CD4-positive, alpha-beta T cell (primary cell): ENCODE results near the gene BAX. TPM values are rescaled to one million over a fixed set of nuclear protein-coding genes. Genes with fewer than 3 reads are reported as not detected.

ENCODE experiments used
- ATAC-seq: fragments of 200-7000 bp; cut with Tn5 transposase; one replicate; pipeline ENCODE4 v1.10.0; 2022; ENCODE audit warnings: mild to moderate bottlenecking; ENCODE audit not compliant: poor library complexity
- CTCF ChIA-PET: fragments of 350-600 bp; sonication (Branson Sonifier 250); formaldehyde crosslinking; loops from one replicate; lab custom pipeline; 2021; ENCODE audit warnings: antibody characterized with exemption, inconsistent platforms; lab: Charles Lee
- POLR2A ChIA-PET: fragments of 350-600 bp; sonication (Branson Sonifier 250); formaldehyde crosslinking; loops from one replicate; lab custom pipeline; 2021; ENCODE audit warnings: antibody characterized with exemption, inconsistent platforms; lab: Charles Lee
- DNase-seq, 14 experiments: peaks; one replicate each; pipeline ENCODE4 v3.0.0-alpha.2; 2013 to 2020; ENCODE audit warnings: mixed read lengths in 2 of 14
- H3K27ac ChIP-seq, 2 donors: one replicate each; pipeline versions ENCODE4 v1.5.1 to v1.7.0; 2013; ENCODE audit warnings: low read length in 2 of 2, low read depth in 1 of 2, mild to moderate bottlenecking in 1 of 2
- H3K27me3 ChIP-seq, 2 experiments: 1 replicate in 1 of 2; 2 replicates in 1 of 2; pipeline versions ENCODE4 v1.6.1 to v1.7.0; 2013; ENCODE audit warnings: low read length in 2 of 2, control low read depth in 1 of 2, mild to moderate bottlenecking in 1 of 2, moderate library complexity in 1 of 2; ENCODE audit not compliant: insufficient read depth in 2 of 2, control insufficient read depth in 1 of 2
- H3K36me3 ChIP-seq: one replicate; pipeline ENCODE4 v1.6.1; 2013; ENCODE audit warnings: low read length, control low read depth; ENCODE audit not compliant: insufficient read depth
- H3K4me1 ChIP-seq: one replicate; pipeline ENCODE4 v1.6.1; 2013; ENCODE audit warnings: low read length, control low read depth; ENCODE audit not compliant: insufficient read depth
- H3K4me3 ChIP-seq: one replicate; pipeline ENCODE4 v1.5.1; 2013; ENCODE audit warnings: mild to moderate bottlenecking, low read length, moderate library complexity
- H3K9me3 ChIP-seq, 2 experiments: 1 replicate in 1 of 2; 2 replicates in 1 of 2; pipeline versions ENCODE4 v1.6.1 to v1.7.0; 2013; ENCODE audit warnings: low read length in 2 of 2, mild to moderate bottlenecking in 2 of 2, control low read depth in 1 of 2, moderate library complexity in 1 of 2; ENCODE audit not compliant: control insufficient read depth in 1 of 2, insufficient read depth in 1 of 2
- H3K27ac Mint-ChIP-seq: one replicate; pipeline ENCODE4 v1.8.0; 2020; ENCODE audit warnings: mixed read lengths
- H3K27me3 Mint-ChIP-seq: one replicate; pipeline ENCODE4 v1.8.0; 2021; ENCODE audit warnings: mixed read lengths
- H3K36me3 Mint-ChIP-seq: one replicate; pipeline ENCODE4 v1.8.0; 2021; ENCODE audit warnings: low read depth, mixed read lengths
- H3K4me1 Mint-ChIP-seq: one replicate; pipeline ENCODE4 v1.8.0; 2021; ENCODE audit warnings: low read depth, mixed read lengths
- H3K4me3 Mint-ChIP-seq: one replicate; pipeline ENCODE4 v1.8.0; 2020; ENCODE audit warnings: mild to moderate bottlenecking, mixed read lengths
- H3K9me3 Mint-ChIP-seq: one replicate; pipeline ENCODE4 v1.8.0; 2020; ENCODE audit warnings: mixed read lengths
- CTCF ChIP-seq: fragments of 200-600 bp; IDR thresholded peaks from one replicate; pipeline ENCODE4 v1.8.0; 2022; ENCODE audit warnings: antibody characterized with exemption, mild to moderate bottlenecking
- intact Hi-C, 2 experiments: fragments of 100-400 bp; cut with DNase I in 1 of 2; cut with micrococcal nuclease in 1 of 2; formaldehyde crosslinking; loops; one replicate each; pipeline versions ENCODE4 v1.15.1 to v1.9.0; 2023 to 2025; cut with DNase I, micrococcal nuclease
- total RNA-seq, 174 experiments: library from RNA in 2 of 174; stranded (reverse) in 2 of 174; gene quantifications; one replicate each; pipeline ENCODE4 v1.2.3 and lab custom pipeline; 2021 to 2026

The BAX gene
- total RNA-seq, 2 experiments from 2014 or later = 52.9 to 60.4 TPM

DNA sequence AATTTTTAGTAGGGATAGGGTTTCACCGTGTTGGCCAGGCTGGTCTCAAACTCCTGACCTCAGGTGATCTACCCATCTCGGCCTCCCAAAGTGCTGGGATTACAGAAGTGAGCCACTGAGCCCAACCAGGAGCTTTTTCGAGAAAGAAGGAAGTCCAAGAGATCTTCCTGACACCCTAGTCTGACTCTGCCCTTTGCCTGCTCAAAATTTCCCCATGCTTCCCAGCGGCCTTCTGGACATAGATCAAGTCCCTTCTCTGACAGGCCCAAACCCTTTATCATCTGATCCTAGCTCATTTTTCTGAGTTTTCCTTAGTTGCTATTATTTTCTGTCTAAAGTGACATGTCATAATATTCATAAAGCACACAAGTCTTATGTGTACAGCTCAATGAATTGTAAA, 1.5 kb upstream of the BAX start:
- peaks cover 20% of the 10 kb centered on the region for H3K4me1 ChIP-seq
- H3K36me3 Mint-ChIP-seq = peaks cover 12% of the 10 kb centered on the region
- ChIA-PET CTCF (interaction anchor here (0.7 to 2.2 kb wide), 3 partner anchors 18 to 164 kb away, joined by 3 to 9 read pairs (median 4); partner anchors contain the start of genes GYS1 and RUVBL2), POLR2A (interaction anchor here (1.0 to 3.3 kb wide), 3 partner anchors 9 to 15 kb away, joined by 3 to 38 read pairs (median 4); partner anchors contain the start of gene FTL)
- H3K4me3 Mint-ChIP-seq = peak overlapping the region; percentile 69
- peaks cover 31% of the 10 kb centered on the region for H3K4me1 Mint-ChIP-seq
- no peak overlapping the region for H3K27ac Mint-ChIP-seq
- H3K27ac ChIP-seq = no peak overlapping the region
- H3K36me3 ChIP-seq = no peaks in the 10 kb centered on the region
- intact Hi-C loops = no loop called here
- TF ChIP-seq CTCF = no peak
- H3K27me3 Mint-ChIP-seq = no peaks in the 10 kb centered on the region
- no peak for DNase-seq
- no peaks in the 10 kb centered on the region for H3K27me3 ChIP-seq
- no peaks in the 10 kb centered on the region for H3K9me3 Mint-ChIP-seq
- H3K9me3 ChIP-seq = no peaks in the 10 kb centered on the region
- H3K4me3 ChIP-seq = no peak overlapping the region
- ATAC-seq = no peak

- ChIA-PET CTCF (interaction anchor here (2.2 kb wide), 1 partner anchor 39 kb away, joined by 9 read pairs; the partner anchor contains the start of genes GYS1 and RUVBL2), POLR2A (interaction anchor here (0.6 to 3.3 kb wide), 8 partner anchors 11 to 254 kb away, joined by 3 to 38 read pairs (median 4); partner anchors contain the start of genes BCAT2, FTL, NUCB1 and PPP1R15A)
- H3K4me1 Mint-ChIP-seq = peaks cover 31% of the 10 kb centered on the region
- no peaks in the 10 kb centered on the region for H3K9me3 Mint-ChIP-seq
- no peak for TF ChIP-seq CTCF
- peaks cover 20% of the 10 kb centered on the region for H3K4me1 ChIP-seq
- peak overlapping the region; percentile 90 for H3K4me3 Mint-ChIP-seq
- DNase-seq = no peak
- no peaks in the 10 kb centered on the region for H3K36me3 ChIP-seq
- H3K27me3 ChIP-seq = no peaks in the 10 kb centered on the region
- H3K4me3 ChIP-seq = peak overlapping the region; percentile 99
- H3K9me3 ChIP-seq = no peaks in the 10 kb centered on the region
- peaks cover 12% of the 10 kb centered on the region for H3K36me3 Mint-ChIP-seq
- peak; percentile 5 for ATAC-seq
- H3K27ac Mint-ChIP-seq = peak overlapping the region; percentile 16
- intact Hi-C loops = no loop called here
- H3K27ac ChIP-seq = peak overlapping the region in 1 of 2 donors; percentile 69
- H3K27me3 Mint-ChIP-seq = no peaks in the 10 kb centered on the region
Measured at GRCh38 chr19:48953990-48954594, 583 bp upstream of the BAX start.

- ATAC-seq (no peak), DNase-seq (no peak)
- Histone ChIP-seq H3K4me3 (peak overlapping the region; percentile 99), H3K36me3 (no peaks in the 10 kb centered on the region), H3K9me3 (no peaks in the 10 kb centered on the region), H3K4me1 (peaks cover 30% of the 10 kb centered on the region), H3K27ac (peak overlapping the region; percentile 69 to 90), H3K27me3 (no peaks in the 10 kb centered on the region)
- Mint-ChIP-seq H3K4me3 (peak overlapping the region; percentile 90), H3K4me1 (peaks cover 31% of the 10 kb centered on the region), H3K27ac (peak overlapping the region; percentile 72), H3K36me3 (peaks cover 12% of the 10 kb centered on the region), H3K9me3 (no peaks in the 10 kb centered on the region), H3K27me3 (no peaks in the 10 kb centered on the region)
- ChIA-PET CTCF (interaction anchor here (0.6 to 1.7 kb wide), 3 partner anchors 15 to 302 kb away, joined by 3 to 5 read pairs (median 5); no protein-coding TSS in a partner anchor), POLR2A (interaction anchor here (1.6 to 3.3 kb wide), 2 partner anchors 10 to 38 kb away, joined by 4 to 38 read pairs; partner anchors contain the start of genes FTL and RUVBL2)
- no peak for TF ChIP-seq CTCF
- intact Hi-C loops = loop anchor here in 1 of 2 experiments (1.0 kb wide), 1 partner anchor 10 kb away; the partner anchor contains the start of gene FTL
Measured at GRCh38 chr19:48955308-48955958, 758 bp downstream of the BAX start.
